AG09309 (cell line): ENCODE results near the gene NR2F2.
A peak's percentile ranks its signal among the peaks of the same experiment; 100 is the strongest.

Source experiments
- DNase-seq: peaks from one replicate; pipeline ENCODE4 v3.0.0-alpha.2; 2010; ENCODE audit warnings: low read depth
- H3K4me3 ChIP-seq: 2 replicates; pipeline ENCODE4 v1.5.1; 2011; ENCODE audit warnings: mild to moderate bottlenecking, low read depth, low read length, moderate library complexity; ENCODE audit not compliant: control insufficient read depth
- CTCF ChIP-seq: IDR thresholded peaks from 2 replicates; pipeline ENCODE4 v1.5.1; 2011; ENCODE audit warnings: mild to moderate bottlenecking, low read depth, low read length, inconsistent platforms; ENCODE audit not compliant: insufficient read depth, control insufficient read depth; ENCODE audit errors: missing control alignments

The NR2F2 gene

GRCh38 chr15:96358821-96359615 lies 28.5 kb downstream of the NR2F2 start:
- H3K4me3 ChIP-seq: no peak overlapping the region

GRCh38 chr15:96359616-96360521 lies 29.4 kb downstream of the NR2F2 start:
- no peak for TF ChIP-seq CTCF
- no peak for DNase-seq
- H3K4me3 ChIP-seq: peak overlapping the region; percentile 41

More at GRCh38 chr15:96358821-96359615, 28.5 kb downstream of the NR2F2 start:
- no peak for TF ChIP-seq CTCF
- no peak for DNase-seq

GRCh38 chr15:96360581-96361308 lies 30.2 kb downstream of the NR2F2 start:
- H3K4me3 ChIP-seq: peak overlapping the region; percentile 41

GRCh38 chr15:96361309-96362010 lies 31.0 kb downstream of the NR2F2 start:
- no peak for TF ChIP-seq CTCF
- H3K4me3 ChIP-seq: peak overlapping the region; percentile 41
- DNase-seq: no peak

More at GRCh38 chr15:96360581-96361308, 30.2 kb downstream of the NR2F2 start:
- no peak for TF ChIP-seq CTCF
- no peak for DNase-seq

- DNase-seq: no peak
- TF ChIP-seq CTCF: no peak
- no peak overlapping the region for H3K4me3 ChIP-seq
Observed at GRCh38 chr15:96362011-96362754, 31.7 kb downstream of the NR2F2 start.
